ENCODE measurements around the gene ZNF786.
"Not testable (repeated sequence)": the region's sequence is repeated elsewhere in the genome, so short reads cannot be mapped to it uniquely, and the experiment has no call there.

- TF ChIP-seq, protein P1, sequence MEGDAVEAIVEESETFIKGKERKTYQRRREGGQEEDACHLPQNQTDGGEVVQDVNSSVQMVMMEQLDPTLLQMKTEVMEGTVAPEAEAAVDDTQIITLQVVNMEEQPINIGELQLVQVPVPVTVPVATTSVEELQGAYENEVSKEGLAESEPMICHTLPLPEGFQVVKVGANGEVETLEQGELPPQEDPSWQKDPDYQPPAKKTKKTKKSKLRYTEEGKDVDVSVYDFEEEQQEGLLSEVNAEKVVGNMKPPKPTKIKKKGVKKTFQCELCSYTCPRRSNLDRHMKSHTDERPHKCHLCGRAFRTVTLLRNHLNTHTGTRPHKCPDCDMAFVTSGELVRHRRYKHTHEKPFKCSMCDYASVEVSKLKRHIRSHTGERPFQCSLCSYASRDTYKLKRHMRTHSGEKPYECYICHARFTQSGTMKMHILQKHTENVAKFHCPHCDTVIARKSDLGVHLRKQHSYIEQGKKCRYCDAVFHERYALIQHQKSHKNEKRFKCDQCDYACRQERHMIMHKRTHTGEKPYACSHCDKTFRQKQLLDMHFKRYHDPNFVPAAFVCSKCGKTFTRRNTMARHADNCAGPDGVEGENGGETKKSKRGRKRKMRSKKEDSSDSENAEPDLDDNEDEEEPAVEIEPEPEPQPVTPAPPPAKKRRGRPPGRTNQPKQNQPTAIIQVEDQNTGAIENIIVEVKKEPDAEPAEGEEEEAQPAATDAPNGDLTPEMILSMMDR (IDR thresholded peaks at IDR 0.05): not testable (repeated sequence)
- TF ChIP-seq POLR2A (IDR thresholded peaks at IDR 0.05): not testable (repeated sequence)
Measured at GRCh38 chr7:149062217-149062899, 28.2 kb downstream of the ZNF786 start.
